RWPE1 (cell line): ENCODE data around the gene STXBP2.

Experiments used
- CTCF ChIA-PET: fragments of 350-600 bp; sonication (Branson Sonifier 250); formaldehyde crosslinking; extraction: SDS; loops from one replicate; lab custom pipeline; 2021; lab: Yijun Ruan, JAX
- POLR2A ChIA-PET: fragments of 400-600 bp; formaldehyde crosslinking; extraction: SDS; loops from one replicate; lab custom pipeline; 2020; ENCODE audit warnings: antibody characterized with exemption; ENCODE audit not compliant: low non-redundant PET; lab: Yijun Ruan, JAX
- DNase-seq: peaks from one replicate; pipeline ENCODE4 v3.0.0; 2012; ENCODE audit warnings: low spot score
- H3K27ac ChIP-seq: fragments of 450-650 bp; 2 replicates; pipeline ENCODE4 v1.5.1; 2017
- TF ChIP-seq, protein P1 (sequence below): fragments of 450-650 bp; conservative IDR thresholded peaks from 2 replicates; pipeline ENCODE4 v1.5.1; 2017; ENCODE audit warnings: low read depth, mild to moderate bottlenecking

The STXBP2 gene

GRCh38 chr19:7674010-7675005 lies 37.4 kb downstream of the STXBP2 start:
- DNase-seq: peak; percentile 88
- H3K27ac ChIP-seq: no peak overlapping the region
- ChIA-PET CTCF (interaction anchor here (0.6 to 0.9 kb wide), 2 partner anchors 17 to 106 kb away, joined by 3 read pairs; no protein-coding TSS in a partner anchor), POLR2A (no interaction called here)
- TF ChIP-seq, protein P1, sequence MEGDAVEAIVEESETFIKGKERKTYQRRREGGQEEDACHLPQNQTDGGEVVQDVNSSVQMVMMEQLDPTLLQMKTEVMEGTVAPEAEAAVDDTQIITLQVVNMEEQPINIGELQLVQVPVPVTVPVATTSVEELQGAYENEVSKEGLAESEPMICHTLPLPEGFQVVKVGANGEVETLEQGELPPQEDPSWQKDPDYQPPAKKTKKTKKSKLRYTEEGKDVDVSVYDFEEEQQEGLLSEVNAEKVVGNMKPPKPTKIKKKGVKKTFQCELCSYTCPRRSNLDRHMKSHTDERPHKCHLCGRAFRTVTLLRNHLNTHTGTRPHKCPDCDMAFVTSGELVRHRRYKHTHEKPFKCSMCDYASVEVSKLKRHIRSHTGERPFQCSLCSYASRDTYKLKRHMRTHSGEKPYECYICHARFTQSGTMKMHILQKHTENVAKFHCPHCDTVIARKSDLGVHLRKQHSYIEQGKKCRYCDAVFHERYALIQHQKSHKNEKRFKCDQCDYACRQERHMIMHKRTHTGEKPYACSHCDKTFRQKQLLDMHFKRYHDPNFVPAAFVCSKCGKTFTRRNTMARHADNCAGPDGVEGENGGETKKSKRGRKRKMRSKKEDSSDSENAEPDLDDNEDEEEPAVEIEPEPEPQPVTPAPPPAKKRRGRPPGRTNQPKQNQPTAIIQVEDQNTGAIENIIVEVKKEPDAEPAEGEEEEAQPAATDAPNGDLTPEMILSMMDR: no peak

DNA sequence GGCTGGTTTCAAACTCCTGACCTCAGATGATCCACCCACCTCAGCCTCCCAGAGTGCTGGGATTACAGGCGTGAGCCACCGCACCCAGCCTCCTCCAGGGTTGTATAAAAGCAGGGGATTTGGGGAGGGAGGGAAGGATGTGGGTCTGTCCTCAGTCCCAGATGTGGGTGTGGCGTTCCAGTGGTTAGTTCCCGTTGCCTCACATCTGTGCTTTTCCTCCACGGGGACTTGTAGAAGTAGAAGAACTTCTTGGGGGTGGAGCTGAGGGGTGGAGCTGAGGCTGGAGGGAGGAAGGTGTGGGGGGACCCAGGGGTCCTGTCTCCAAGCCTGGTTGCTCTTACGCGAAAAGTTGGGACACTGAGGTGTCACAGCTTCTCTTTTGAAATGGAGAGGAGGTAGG lies 39.5 kb downstream of the STXBP2 start:
- H3K27ac ChIP-seq: no peak overlapping the region
- ChIA-PET CTCF (no interaction called here), POLR2A (interaction anchor here (0.6 kb wide), 1 partner anchor 9 kb away, joined by 5 read pairs; no protein-coding TSS in a partner anchor)
- TF ChIP-seq, protein P1: no peak
- no peak for DNase-seq

GRCh38 chr19:7676854-7677253 lies 39.9 kb downstream of the STXBP2 start, which contains the start of gene MCEMP1:
TSS of gene MCEMP1 (plus strand) at chr19:7677090. CDS start at chr19:7677121, 31 bp downstream.
- POLR2A ChIA-PET: interaction anchor here (0.6 kb wide), 1 partner anchor 10 kb away, joined by 5 read pairs; no protein-coding TSS in a partner anchor
- no peak for DNase-seq
- TF ChIP-seq, protein P1: no peak
- no peak within 1 kb of the TSS for H3K27ac ChIP-seq
- CTCF ChIA-PET: no interaction called here

DNA sequence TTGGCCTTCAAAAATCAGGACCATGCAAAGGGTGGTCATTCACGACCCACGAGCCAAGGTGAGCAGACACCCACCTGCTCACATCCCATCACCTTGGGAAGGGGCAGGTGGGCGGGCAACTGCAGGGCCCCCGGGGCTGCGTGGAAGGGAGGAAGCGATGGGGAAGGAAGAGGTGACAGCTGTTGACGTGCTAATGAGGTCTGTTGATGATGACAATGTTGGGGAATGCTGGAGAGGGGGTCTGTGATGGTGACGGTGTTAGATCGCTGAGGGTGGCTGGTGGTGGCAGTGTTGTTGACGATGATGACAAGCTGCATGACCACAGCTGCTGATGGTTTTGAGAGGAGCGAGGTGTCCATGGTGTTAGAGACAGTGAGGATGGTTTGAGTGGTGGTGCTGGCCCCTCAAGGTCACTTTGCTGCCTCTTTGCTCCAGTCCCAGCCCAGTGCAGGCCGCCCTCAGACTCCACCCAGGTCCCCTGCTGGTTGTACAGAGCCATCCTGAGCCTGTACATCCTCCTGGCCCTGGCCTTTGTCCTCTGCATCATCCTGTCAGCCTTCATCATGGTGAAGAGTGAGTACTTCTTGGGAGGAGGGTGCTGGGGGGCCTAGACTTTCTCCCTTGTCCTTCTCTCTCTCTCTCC lies 40.9 kb downstream of the STXBP2 start:
- no peak for DNase-seq
- ChIA-PET POLR2A (no interaction called here), CTCF (interaction anchor here (0.7 to 1.4 kb wide), 3 partner anchors 9 to 221 kb away, joined by 3 to 6 read pairs (median 4); no protein-coding TSS in a partner anchor)
- no peak overlapping the region for H3K27ac ChIP-seq
- TF ChIP-seq, protein P1: no peak

DNA sequence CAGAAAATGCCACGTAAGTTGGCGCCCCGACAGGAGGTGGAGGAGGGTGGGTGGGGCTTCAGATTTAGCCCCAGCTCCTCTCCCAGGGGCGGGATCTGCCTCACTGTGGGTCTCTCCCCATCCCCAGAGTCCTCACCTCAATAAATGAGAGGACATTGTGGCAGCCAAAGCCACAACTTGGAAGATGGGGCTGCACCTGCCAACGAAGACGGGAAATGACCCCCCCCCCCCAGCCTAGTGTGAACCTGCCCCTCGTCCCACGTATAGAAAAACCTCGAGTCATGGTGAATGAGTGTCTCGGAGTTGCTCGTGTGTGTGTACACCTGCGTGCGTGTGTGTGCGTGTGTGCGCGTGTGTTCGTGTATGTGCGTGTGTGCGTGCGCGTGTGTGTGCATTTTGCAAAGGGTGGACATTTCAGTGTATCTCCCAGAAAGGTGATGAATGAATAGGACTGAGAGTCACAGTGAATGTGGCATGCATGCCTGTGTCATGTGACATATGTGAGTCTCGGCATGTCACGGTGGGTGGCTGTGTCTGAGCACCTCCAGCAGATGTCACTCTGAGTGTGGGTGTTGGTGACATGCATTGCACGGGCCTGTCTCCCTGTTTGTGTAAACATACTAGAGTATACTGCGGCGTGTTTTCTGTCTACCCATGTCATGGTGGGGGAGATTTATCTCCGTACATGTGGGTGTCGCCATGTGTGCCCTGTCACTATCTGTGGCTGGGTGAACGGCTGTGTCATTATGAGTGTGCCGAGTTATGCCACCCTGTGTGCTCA lies 42.3 kb downstream of the STXBP2 start:
- POLR2A ChIA-PET: no interaction called here
- H3K27ac ChIP-seq: no peak overlapping the region
- DNase-seq: no peak
- CTCF ChIA-PET: interaction anchor here (0.5 to 1.4 kb wide), 2 partner anchors 111 to 389 kb away, joined by 5 to 6 read pairs; no protein-coding TSS in a partner anchor
- TF ChIP-seq, protein P1: 0 out of 2 replicates have a peak, but pooled peaks have one; percentile 11
